GM08714 (cell line): ENCODE measurements around the gene PIMREG.

ENCODE experiments used
- H3K4me3 ChIP-seq: fragments of 200-500 bp; sonication (Bioruptor generic); 2 replicates; pipeline ENCODE4 v1.5.1; 2014; ENCODE audit warnings: mild to moderate bottlenecking, low read length, inconsistent platforms
- ZNF274 ChIP-seq: IDR thresholded peaks from 2 replicates; pipeline ENCODE4 v1.6.1; 2012; ENCODE audit warnings: mild to moderate bottlenecking, low read depth, low read length

The PIMREG gene, protein sequence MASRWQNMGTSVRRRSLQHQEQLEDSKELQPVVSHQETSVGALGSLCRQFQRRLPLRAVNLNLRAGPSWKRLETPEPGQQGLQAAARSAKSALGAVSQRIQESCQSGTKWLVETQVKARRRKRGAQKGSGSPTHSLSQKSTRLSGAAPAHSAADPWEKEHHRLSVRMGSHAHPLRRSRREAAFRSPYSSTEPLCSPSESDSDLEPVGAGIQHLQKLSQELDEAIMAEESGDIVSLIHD

DNA sequence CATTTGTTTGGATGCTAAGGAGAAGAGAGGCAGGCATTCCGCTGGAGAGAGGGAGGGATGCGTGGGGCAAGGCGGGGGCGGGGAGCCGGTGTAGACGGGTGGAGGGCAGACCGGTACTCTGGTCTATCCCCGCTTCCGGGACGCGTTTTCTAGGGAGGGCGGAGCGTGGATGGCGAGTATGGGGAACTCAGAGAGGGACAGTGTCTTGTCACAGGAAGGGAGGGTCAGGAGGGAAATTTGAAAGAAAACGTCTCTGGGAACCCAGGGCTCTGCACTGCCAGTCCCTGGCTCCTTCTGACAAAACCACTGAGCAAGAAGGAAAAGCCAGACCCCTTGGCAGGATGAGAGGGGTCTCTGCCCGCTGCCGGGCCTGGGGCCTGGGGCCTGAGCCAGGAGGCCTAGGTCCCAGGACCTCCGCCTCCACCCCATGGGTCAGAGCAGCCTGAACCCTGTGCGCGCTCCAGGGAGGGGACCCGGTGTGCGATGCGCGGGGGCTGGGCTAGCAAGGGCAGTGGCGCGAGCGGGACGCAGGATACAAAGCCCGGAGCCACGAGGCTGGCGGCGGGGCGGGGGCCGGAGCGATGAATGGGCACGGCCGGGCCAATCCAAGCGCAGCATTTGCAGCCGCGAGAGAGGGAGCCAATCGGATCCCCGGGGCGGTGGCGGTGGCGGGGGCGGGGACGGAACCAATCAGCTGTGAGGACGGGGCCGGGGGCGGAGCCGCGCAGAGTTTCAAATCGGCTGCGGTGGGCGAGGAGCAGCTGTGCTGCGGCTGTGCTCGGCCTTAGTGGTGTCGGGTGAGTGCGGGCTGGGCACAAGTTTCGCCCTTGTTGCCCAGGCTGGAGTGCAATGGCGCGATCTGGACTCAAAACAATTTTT lies at the start of gene PIMREG:
Gene PIMREG, plus strand, starts transcription at position 764 of the 879 bp plus-strand sequence. CDS start 656 bp downstream, outside the sequence.
- no peak for TF ChIP-seq ZNF274
- H3K4me3 ChIP-seq: peak within 1 kb of the TSS; percentile 62

DNA sequence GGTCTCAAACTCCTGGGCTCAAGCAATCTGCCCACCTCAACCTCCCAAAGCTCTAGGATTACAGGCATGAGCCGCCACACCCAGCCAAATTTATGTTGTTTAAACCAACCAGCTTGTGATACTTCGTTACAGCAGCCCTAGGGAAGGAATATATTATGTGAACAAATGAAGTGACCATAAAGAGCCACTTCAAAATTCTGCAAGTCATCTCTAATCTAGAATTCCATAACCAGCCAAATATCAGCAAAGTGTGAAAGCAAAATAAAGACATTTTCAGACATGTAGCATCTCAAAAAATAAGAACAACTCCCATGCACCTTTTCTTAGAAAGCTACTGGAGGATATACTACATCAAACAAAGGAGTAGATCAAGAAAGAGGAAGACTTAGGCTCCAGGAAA lies 45.3 kb upstream of the PIMREG start:
- no peak overlapping the region for H3K4me3 ChIP-seq
- no peak for TF ChIP-seq ZNF274

DNA sequence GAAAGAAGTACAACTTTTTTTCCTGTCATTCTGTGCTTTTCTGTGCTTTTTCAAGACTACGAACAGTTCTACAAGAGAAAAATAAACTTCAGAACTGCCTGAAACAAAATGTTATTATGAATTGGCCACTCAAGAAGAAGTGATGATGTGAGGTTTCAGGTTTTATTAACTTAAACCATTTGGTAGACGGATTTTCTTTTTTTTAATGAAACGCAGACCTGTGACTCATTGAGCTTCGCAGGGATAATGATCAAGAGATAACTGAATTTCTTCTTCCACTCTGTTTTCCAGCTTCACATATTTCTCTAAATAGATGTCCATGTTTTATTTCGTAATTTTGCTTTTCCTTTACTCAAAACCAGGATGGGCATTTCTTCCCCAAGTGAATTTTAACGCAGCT lies 42.0 kb upstream of the PIMREG start:
- H3K4me3 ChIP-seq: no peak overlapping the region
- no peak for TF ChIP-seq ZNF274

DNA sequence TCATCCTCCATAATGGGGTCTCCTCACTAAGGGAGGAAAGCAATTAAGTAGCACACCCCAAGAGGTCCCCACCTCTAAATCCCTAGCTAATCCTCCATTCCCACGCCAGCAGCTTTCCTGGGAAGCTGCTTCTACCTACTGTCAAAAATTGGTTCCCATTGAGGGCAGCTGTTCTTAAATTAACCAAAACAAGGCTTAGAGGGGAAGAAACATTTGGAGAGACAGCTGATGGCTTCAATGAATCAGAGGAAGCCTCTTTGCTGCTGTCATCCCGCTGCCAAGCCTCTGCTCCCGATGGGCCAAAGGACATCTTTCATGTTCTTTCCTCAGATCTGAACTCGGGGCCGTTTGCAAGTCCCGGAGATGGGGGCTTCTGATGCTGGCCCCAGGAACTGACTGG lies 36.0 kb upstream of the PIMREG start:
- no peak overlapping the region for H3K4me3 ChIP-seq
- TF ChIP-seq ZNF274: no peak

DNA sequence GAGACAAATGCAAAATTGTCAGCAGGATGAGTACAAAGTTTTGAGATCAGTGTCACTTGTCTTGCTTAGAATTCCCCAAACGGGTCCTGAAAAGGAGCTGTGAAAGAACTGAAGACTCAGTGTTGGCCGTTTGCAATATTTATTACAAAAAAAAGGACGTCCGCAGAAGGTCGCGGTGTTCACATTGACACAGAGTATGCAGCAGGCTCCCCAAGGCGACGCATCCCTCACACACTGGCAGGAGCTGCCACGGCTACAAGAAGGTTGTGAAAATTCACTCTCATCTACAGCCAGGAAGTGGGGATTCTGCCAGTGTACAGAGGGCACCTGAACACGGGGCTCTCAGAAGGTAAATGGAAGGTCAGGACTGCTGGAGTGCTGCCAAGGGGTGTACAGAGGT lies 35.5 kb upstream of the PIMREG start:
- no peak overlapping the region for H3K4me3 ChIP-seq
- no peak for TF ChIP-seq ZNF274

DNA sequence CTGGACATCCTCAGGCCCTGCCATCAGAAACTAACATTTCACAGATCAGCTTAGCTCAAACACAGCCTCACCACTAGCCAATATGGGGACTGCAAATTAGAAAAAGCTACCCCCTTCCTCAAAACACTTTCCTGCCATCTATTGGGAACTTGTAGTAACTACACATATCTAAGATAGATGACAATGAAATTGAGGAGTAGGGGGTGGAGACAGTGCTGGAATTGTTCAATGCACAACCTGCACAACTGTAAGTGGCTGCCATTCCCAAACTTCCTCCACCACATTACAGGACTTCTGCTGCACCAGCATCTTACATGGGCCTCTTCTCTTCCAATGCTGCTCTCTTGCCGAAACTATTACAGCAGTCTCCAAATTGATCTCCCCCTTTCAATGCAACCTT lies 31.2 kb upstream of the PIMREG start:
- no peak for TF ChIP-seq ZNF274
- H3K4me3 ChIP-seq: no peak overlapping the region

DNA sequence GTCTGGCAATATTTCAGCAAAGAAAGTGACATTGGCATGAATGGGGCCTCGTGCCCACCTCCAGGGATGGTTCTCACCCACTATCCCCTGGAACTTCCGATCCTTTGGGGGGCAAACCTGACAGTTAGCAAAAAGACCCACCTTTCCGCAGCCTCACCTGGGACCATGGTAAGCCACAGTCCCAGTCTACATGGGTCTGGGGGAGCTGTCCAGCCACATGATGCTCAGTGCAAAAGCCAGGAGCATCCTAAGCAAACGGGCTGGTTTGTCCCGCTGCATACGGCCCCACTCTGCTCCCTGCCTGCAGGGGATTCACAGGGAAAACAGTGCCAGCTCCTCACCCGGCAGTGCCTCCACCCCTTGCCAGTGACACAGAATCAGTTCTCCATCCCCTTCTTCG lies 28.6 kb upstream of the PIMREG start:
- H3K4me3 ChIP-seq: no peak overlapping the region
- no peak for TF ChIP-seq ZNF274

DNA sequence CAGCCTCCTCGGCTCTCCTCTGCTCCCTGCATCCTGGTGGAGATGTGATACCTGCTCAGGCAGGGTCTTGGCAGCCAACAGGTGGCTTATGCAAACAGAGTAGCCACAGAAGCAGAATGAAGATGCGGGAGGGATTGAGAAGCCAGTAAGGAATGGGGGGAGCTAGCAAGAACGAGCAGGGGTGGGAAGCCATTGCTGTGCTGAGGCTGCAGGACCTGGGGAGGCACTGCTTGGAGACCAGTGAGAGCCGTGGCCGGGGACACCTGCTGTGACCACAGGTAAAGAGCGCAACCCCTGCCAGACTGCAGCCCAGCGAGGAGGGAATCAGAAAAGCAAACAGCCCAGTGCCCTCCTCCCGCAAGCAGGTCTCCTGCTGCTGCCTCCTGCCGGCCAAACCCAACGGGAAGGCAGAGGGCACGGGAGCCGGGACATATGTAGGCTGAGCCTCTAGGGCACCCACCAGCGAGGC lies 24.0 kb upstream of the PIMREG start:
- no peak overlapping the region for H3K4me3 ChIP-seq
- no peak for TF ChIP-seq ZNF274

DNA sequence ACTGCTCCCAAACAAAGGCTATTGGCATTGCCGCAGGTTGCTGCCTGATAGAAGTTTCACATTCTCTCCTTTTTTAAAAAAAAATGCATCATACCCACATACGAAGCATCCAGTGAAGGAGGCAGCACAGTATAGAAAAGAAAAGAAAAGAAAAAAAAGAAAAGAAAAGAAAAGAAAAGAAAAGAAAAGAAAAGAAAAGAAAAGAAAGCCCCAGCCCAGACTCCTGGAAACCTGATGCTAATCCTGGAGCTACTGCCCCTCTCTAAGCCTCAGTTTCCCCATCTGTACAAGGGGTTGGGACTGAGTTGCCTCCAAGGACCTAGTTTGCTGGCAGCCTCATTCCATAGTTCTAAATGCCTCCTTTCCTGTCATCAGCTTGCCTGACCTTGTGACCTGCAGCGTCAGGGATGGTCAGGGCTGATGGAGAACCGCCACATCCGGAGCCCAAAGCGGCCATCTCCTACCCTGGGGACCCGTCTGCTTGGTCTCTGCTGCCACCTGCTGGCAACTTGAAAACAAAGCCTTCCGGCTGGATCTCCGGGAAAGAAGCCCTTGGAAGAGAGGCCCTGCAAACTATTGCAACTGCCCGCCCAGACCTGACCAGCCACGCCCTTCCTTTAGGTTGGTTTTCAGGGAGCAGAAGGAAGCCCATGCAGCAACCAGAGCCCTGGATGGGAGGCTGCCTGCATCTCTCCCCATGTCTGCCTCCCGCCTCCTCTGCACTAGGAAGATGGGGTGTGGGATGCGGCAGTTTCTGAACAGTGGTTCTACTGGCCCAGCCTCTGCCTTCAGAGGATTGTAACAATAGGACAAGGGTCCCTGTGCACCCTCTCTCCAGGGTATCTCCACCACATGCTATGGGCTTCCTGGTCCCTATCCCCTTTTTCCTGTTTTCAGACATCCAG lies 22.3 kb upstream of the PIMREG start:
- no peak for TF ChIP-seq ZNF274
- H3K4me3 ChIP-seq: no peak overlapping the region

DNA sequence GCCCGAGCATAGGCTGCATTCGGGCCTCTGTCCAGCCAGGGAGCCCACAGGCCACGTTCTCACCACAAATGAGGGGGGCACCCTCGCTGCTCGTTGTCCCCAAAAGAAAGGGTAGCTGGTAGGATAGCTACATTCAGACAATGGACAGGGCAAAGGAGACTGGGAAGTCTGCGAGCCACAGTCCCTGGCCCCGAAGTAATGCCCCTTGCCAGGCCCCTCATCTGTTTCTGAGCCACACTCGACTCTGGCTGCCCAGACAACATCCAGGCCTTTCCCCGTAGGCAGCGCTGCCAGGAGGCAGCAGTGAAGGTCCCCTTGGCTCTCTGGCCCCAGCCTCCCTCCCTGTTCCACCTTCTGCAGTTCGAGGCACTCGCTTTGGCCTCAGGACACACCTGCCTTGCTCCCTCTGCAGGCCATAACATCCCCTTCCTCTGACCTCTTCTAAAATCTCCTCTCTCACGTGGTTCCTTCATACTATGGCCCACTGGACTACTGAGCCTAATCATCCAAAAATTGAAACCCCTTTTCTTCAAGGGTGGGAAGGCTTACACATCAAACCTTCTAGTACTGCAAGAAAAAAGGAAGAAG lies 21.5 kb upstream of the PIMREG start:
- no peak for TF ChIP-seq ZNF274
- H3K4me3 ChIP-seq: no peak overlapping the region

DNA sequence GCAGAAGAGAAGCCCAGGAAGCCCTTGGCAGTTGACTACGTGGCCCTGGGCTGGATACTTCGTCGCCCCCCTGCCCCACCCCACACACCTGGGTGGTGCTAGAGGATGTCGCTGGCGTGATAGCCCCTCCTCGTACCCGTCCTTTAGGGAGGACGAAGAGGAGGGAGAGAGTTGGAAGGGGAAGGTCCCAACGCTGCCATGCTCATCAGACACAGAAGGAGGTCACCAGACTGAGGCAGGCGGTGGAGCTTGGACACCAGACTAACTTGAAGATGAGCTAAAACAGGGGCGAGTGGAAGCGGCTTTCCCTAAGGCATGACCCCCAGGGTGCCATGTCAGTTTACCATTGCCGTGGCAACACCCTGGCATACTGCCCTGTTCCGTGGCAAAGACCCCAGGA lies 20.3 kb upstream of the PIMREG start:
- TF ChIP-seq ZNF274: no peak

DNA sequence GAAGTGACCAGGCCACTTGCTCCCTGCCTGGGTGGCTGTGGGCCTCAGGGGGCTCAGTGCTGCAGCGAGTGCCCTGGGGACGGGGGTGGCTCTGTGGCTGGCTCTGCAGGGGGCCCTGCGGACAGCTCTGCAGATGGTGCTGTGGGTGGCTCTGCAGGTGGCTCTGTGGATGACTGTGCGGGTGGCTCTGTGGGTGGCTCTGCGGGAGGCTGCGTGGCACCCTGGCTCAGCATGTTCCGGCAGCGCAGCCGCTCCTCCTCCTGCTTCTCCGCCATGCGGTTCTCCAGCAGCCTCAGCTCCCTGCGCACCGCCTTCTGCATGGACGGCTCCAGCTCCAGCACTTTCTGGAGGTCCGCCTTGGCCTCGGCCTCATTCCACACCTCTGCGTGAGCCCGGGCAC lies 18.8 kb upstream of the PIMREG start:
- no peak for TF ChIP-seq ZNF274
- no peak overlapping the region for H3K4me3 ChIP-seq

More for the DNA sequence above, 20.3 kb upstream of the PIMREG start:
- H3K4me3 ChIP-seq: no peak overlapping the region

DNA sequence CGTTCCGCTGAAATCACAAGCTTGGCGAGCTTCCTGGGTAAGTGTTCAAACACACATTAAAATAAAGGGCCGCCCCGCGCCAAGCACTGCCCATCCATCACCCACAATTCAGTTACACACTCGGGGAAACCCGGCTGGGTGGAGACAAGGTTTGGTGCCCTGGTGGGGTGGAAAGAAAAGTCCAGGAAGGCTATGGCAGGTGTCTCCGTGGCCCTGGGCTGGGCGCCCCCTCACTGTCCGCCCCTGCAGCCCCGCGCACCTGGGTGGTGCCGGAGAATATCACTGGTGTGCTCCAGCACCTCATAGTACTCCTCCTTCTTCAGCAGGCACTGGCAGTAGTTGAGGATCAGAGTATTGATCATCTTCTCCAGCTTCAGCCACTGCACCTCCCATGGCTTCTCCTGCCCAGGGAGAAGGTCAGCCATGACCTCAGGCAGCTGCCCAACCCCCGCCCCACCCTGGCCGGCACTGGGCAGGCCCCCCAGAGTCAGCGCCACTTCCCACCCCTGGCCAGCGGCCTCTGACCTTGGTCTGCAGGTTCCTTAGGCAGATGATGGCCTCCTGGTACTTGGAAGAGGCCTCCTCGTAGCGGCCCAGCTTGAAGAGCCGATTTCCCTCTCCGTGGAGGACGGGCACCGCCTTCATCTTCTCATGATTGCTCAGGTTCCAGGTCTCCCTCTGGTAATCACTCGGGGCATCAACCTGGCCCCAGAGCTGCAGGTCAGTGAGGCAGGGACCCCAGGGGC lies 17.7 kb upstream of the PIMREG start:
- no peak for TF ChIP-seq ZNF274
- H3K4me3 ChIP-seq: no peak overlapping the region
